Osteoblast (primary cell): ENCODE data around the gene TDRD10. TPM values are rescaled to one million over a fixed set of nuclear protein-coding genes. Genes with fewer than 3 reads are reported as not detected.

ENCODE experiments used
- DNase-seq: peaks from one replicate; pipeline ENCODE4 v3.0.0; 2011; ENCODE audit warnings: low spot score, mixed read lengths; ENCODE audit not compliant: insufficient read length; ENCODE audit errors: missing footprints
- H2AFZ ChIP-seq: 2 replicates; pipeline ENCODE4 v1.6.0; 2011; ENCODE audit warnings: mild to moderate bottlenecking, low read length
- H3K27ac ChIP-seq: 2 replicates; pipeline ENCODE4 v1.5.1; 2011; ENCODE audit warnings: mild to moderate bottlenecking, low read depth, low read length, moderate library complexity
- H3K27me3 ChIP-seq: 2 replicates; pipeline ENCODE4 v1.6.0; 2012; ENCODE audit warnings: mild to moderate bottlenecking, control low read depth, inconsistent platforms, low read length, moderate library complexity; ENCODE audit not compliant: insufficient read depth
- H3K36me3 ChIP-seq: 2 replicates; pipeline ENCODE4 v1.5.1; 2011; ENCODE audit warnings: mild to moderate bottlenecking, low read length, control low read depth, moderate library complexity; ENCODE audit not compliant: insufficient read depth
- H3K4me1 ChIP-seq: 2 replicates; pipeline ENCODE4 v1.5.1; 2011; ENCODE audit warnings: mild to moderate bottlenecking, low read length, control low read depth, moderate library complexity; ENCODE audit not compliant: insufficient read depth
- H3K4me2 ChIP-seq: 2 replicates; pipeline ENCODE4 v1.6.0; 2011; ENCODE audit warnings: mild to moderate bottlenecking, low read length; ENCODE audit not compliant: insufficient read depth
- H3K4me3 ChIP-seq: fragments of 200-600 bp; sonication (generic); 3 replicates; pipeline ENCODE4 v1.5.1; 2012; ENCODE audit warnings: mild to moderate bottlenecking, low read length, inconsistent platforms; ENCODE audit not compliant: insufficient read depth
- H3K79me2 ChIP-seq: 2 replicates; pipeline ENCODE4 v1.6.0; 2012; ENCODE audit warnings: mild to moderate bottlenecking, low read length, control low read depth, inconsistent platforms; ENCODE audit not compliant: insufficient read depth
- H3K9me3 ChIP-seq: 2 replicates; pipeline ENCODE4 v1.5.1; 2011; ENCODE audit warnings: low read depth, low read length, control low read depth
- H4K20me1 ChIP-seq: 2 replicates; pipeline ENCODE4 v1.6.0; 2012; ENCODE audit warnings: mild to moderate bottlenecking, low read length, control low read depth; ENCODE audit not compliant: insufficient read depth
- CTCF ChIP-seq: IDR thresholded peaks from 2 replicates; pipeline ENCODE4 v1.5.1; 2011; ENCODE audit warnings: mild to moderate bottlenecking, low read depth, low read length, moderate library complexity; ENCODE audit errors: extremely low read depth
- total RNA-seq: library from RNA; depleted of rRNA; stranded (reverse); fragments of >200 nt; gene quantifications from 2 replicates; pipeline ENCODE4 v1.2.3, GENCODE V29; 2012

Gene TDRD10
- total RNA-seq, 1 donor: not detected

- no peak for DNase-seq
- Histone ChIP-seq H3K79me2 (no peaks in the 10 kb centered on the region), H2AFZ (no peak overlapping the region), H3K27ac (no peak overlapping the region), H3K36me3 (no peaks in the 10 kb centered on the region), H3K4me2 (no peak overlapping the region), H3K9me3 (no peaks in the 10 kb centered on the region), H3K4me3 (no peak overlapping the region), H3K4me1 (no peaks in the 10 kb centered on the region), H4K20me1 (no peaks in the 10 kb centered on the region), H3K27me3 (peaks cover 11% of the 10 kb centered on the region)
- TF ChIP-seq CTCF: no peak
These were observed 69.4 kb downstream of the TDRD10 start for GRCh38 chr1:154571244-154571963.

GRCh38 chr1:154571964-154572288, 69.9 kb downstream of the TDRD10 start:
- Histone ChIP-seq H3K27me3 (peaks cover 6% of the 10 kb centered on the region), H2AFZ (no peak overlapping the region), H3K9me3 (no peaks in the 10 kb centered on the region), H3K4me2 (no peak overlapping the region), H3K36me3 (no peaks in the 10 kb centered on the region), H3K4me3 (no peak overlapping the region), H3K79me2 (no peaks in the 10 kb centered on the region), H3K4me1 (no peaks in the 10 kb centered on the region), H3K27ac (no peak overlapping the region), H4K20me1 (no peaks in the 10 kb centered on the region)
- no peak for TF ChIP-seq CTCF
- DNase-seq: no peak

- Histone ChIP-seq H3K27me3 (no peaks in the 10 kb centered on the region), H3K4me1 (no peaks in the 10 kb centered on the region), H3K9me3 (no peaks in the 10 kb centered on the region), H3K4me3 (no peak overlapping the region), H3K36me3 (no peaks in the 10 kb centered on the region), H4K20me1 (peaks cover 4% of the 10 kb centered on the region), H2AFZ (no peak overlapping the region), H3K79me2 (no peaks in the 10 kb centered on the region), H3K4me2 (no peak overlapping the region), H3K27ac (no peak overlapping the region)
- DNase-seq: no peak
- TF ChIP-seq CTCF: no peak
These were observed 70.6 kb downstream of the TDRD10 start for GRCh38 chr1:154572468-154573167.

- no peaks in the 10 kb centered on the region for H3K4me1 ChIP-seq
- H3K9me3 ChIP-seq: no peaks in the 10 kb centered on the region
- H3K79me2 ChIP-seq: no peaks in the 10 kb centered on the region
- H4K20me1 ChIP-seq: peaks cover 4% of the 10 kb centered on the region
- no peak for TF ChIP-seq CTCF
- no peak for DNase-seq
- no peak overlapping the region for H2AFZ ChIP-seq
- no peak overlapping the region for H3K4me3 ChIP-seq
- no peak overlapping the region for H3K27ac ChIP-seq
- H3K36me3 ChIP-seq: peaks cover 2% of the 10 kb centered on the region
- no peaks in the 10 kb centered on the region for H3K27me3 ChIP-seq
- no peak overlapping the region for H3K4me2 ChIP-seq
These were observed 71.1 kb downstream of the TDRD10 start for GRCh38 chr1:154573168-154573510.
